ENCODE data around the gene EPHX1. TPM values are rescaled to one million over a fixed set of nuclear protein-coding genes. Genes with fewer than 3 reads are reported as not detected.
A peak's percentile ranks its signal among the peaks of the same experiment; 100 is the strongest.

EPHX1 gene
- total and polyA plus RNA-seq, 10 of the 15 experiments (the other 5 are each of a cell fraction or from before 2014, with no cell fraction given): 0.33 to 2.9 (median 0.78) TPM; not detected in 2

DNA sequence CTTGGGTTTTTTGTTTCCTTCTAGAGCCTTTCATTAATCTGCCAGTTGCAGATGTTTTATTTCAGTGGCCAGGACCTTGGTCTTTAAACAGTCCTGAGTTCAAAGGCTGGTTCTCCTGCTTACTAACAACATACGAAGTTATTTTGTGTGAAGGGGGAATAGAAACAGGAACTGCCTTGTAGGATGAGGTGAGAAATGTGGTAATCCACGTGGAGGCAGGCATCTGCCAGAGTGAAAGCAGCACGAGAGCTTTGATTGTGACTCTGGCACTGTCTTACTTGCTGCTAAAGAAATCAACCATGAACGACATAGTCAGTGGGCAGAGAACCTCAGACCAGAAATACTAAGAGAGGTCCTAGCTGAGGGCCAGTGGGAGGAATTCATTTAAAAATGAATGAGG lies 41.9 kb downstream of the EPHX1 start:
- no peak overlapping the region; the same call in 1 of the 2 replicates for H2AFZ ChIP-seq (ENCODE audit: control insufficient read depth, low read depth, low read length)
- H4K20me1 ChIP-seq (ENCODE audit: control insufficient read depth, insufficient read depth): no peaks in the 10 kb centered on the region
- no peak for FAIRE-seq
- peak; percentile 76 for DNase-seq (ENCODE audit: low read depth, low spot score)
- RAD21 ChIA-PET (ENCODE audit: unreplicated experiment): interaction anchor here (1.3 to 1.5 kb wide), 2 partner anchors 30 to 72 kb away, joined by 3 read pairs; partner anchors contain the start of gene PYCR2
- intact Hi-C loops (cut with micrococcal nuclease; ENCODE audit: unreplicated experiment): loop anchor here (5.0 kb wide), 1 partner anchor 60 kb away; no protein-coding TSS in a partner anchor
- SMC1A ChIA-PET (ENCODE audit: uncharacterized antibody, unreplicated experiment): interaction anchor here (1.6 to 1.9 kb wide), 2 partner anchors 31 to 74 kb away, joined by 8 to 9 read pairs; partner anchors contain the start of gene SRP9
- CTCF ChIA-PET: interaction anchor here (0.9 to 1.2 kb wide), 3 partner anchors 34 to 80 kb away, joined by 3 to 4 read pairs (median 3); no protein-coding TSS in a partner anchor
- no peak overlapping the region for H3K9ac ChIP-seq (ENCODE audit: control insufficient read depth, insufficient read depth, low read length)
- POLR2A ChIA-PET: interaction anchor here (1.0 kb wide), 1 partner anchor 15 kb away, joined by 3 read pairs; no protein-coding TSS in a partner anchor
- no peaks in the 10 kb centered on the region for H3K79me2 ChIP-seq (ENCODE audit: control insufficient read depth, insufficient read depth, low read length)
- no peak overlapping the region for H3K4me3 ChIP-seq
- in situ Hi-C loops (cut with MboI): no loop called here
- H3K9me3 ChIP-seq (replicated peaks; ENCODE audit: control insufficient read depth, insufficient read depth, low read length): no peaks in the 10 kb centered on the region
- peaks cover 0 to 21% of the 10 kb centered on the region in 2 experiments; a peak in 2 of 4 replicates for H3K36me3 ChIP-seq (ENCODE audit: control insufficient read depth in 2 of 2, insufficient read depth in 2 of 2, low read length in 1 of 2)
- WGBS (ENCODE audit: insufficient coverage, insufficient replicate concordance, low lambda C conversion rate, missing lambda C conversion rate): 3% methylated on average over 4 of the region's 4 CpGs
- H3K27me3 ChIP-seq (replicated peaks in 1 of 2; ENCODE audit: control insufficient read depth in 2 of 2, insufficient read depth in 2 of 2, low read length in 1 of 2): no peaks in the 10 kb centered on the region
- ATAC-seq: peak; percentile 83
- BruUV-seq (replicated peaks): no TSS peak
- no peak overlapping the region; the same call in 1 of the 2 replicates for H3K4me2 ChIP-seq (ENCODE audit: control insufficient read depth, insufficient read depth)
- peaks cover 58% of the 10 kb centered on the region for H3K4me1 ChIP-seq (ENCODE audit: control insufficient read depth, insufficient read depth, low read length)
- peak overlapping the region; percentile 72 for H3K27ac ChIP-seq (ENCODE audit: control insufficient read depth, insufficient read depth)
- TF ChIP-seq SMAD1 (IDR thresholded peaks at IDR 0.05; ENCODE audit: low read depth, partially characterized antibody): no peak
- peak; percentile 54 for TF ChIP-seq NKRF (conservative IDR thresholded peaks at IDR 0.05)
- TF ChIP-seq DPF2 (IDR thresholded peaks at IDR 0.05): 0 out of 2 replicates have a peak, but pooled peaks have one; percentile 72
- no peak for TF ChIP-seq CTCF (IDR thresholded peaks at IDR 0.05 in 2 of 3, conservative IDR thresholded peaks at IDR 0.05 in 1 of 3; ENCODE audit: control insufficient read depth in 2 of 3, extremely low read depth in 1 of 3, insufficient read depth in 1 of 3, low read depth in 3 of 3, low read length in 3 of 3)
- no peak for TF ChIP-seq ATF3 (IDR thresholded peaks at IDR 0.05; ENCODE audit: borderline replicate concordance, extremely low read depth, low read depth, low read length)
- no peak for TF ChIP-seq YBX1 (IDR thresholded peaks at IDR 0.05)
- TF ChIP-seq CBX3 (IDR thresholded peaks at IDR 0.05; ENCODE audit: borderline replicate concordance, low read depth): no peak
- no peak for TF ChIP-seq RELA (IDR thresholded peaks at IDR 0.05; ENCODE audit: borderline replicate concordance, partially characterized antibody)
- no peak for TF ChIP-seq E2F8 (IDR thresholded peaks at IDR 0.05; ENCODE audit: low read depth, partially characterized antibody)
- no peak for TF ChIP-seq POU2F2 (IDR thresholded peaks at IDR 0.05; ENCODE audit: borderline replicate concordance, low read depth, low read length)
- no peak for TF ChIP-seq CHD4 (IDR thresholded peaks at IDR 0.05)
- peak; percentile 46; the same call in 1 of the 2 replicates for TF ChIP-seq FOXK2 (IDR thresholded peaks at IDR 0.05)
- TF ChIP-seq POLR2A (IDR thresholded peaks at IDR 0.05; ENCODE audit: low read depth, low read length): no peak
- TF ChIP-seq IRF3 (IDR thresholded peaks at IDR 0.05): no peak
- peak; percentile 60; the same call in 1 of the 2 replicates for TF ChIP-seq BACH1 (IDR thresholded peaks at IDR 0.05; ENCODE audit: borderline replicate concordance)
